Measurements from ENCODE around the gene ST3GAL6. TPM values are rescaled to one million over a fixed set of nuclear protein-coding genes. Genes with fewer than 3 reads are reported as not detected.
A peak's percentile ranks its signal among the peaks of the same experiment; 100 is the strongest.

Gene ST3GAL6
- total RNA-seq, 1 donor from 2014 or later: not detected

DNA sequence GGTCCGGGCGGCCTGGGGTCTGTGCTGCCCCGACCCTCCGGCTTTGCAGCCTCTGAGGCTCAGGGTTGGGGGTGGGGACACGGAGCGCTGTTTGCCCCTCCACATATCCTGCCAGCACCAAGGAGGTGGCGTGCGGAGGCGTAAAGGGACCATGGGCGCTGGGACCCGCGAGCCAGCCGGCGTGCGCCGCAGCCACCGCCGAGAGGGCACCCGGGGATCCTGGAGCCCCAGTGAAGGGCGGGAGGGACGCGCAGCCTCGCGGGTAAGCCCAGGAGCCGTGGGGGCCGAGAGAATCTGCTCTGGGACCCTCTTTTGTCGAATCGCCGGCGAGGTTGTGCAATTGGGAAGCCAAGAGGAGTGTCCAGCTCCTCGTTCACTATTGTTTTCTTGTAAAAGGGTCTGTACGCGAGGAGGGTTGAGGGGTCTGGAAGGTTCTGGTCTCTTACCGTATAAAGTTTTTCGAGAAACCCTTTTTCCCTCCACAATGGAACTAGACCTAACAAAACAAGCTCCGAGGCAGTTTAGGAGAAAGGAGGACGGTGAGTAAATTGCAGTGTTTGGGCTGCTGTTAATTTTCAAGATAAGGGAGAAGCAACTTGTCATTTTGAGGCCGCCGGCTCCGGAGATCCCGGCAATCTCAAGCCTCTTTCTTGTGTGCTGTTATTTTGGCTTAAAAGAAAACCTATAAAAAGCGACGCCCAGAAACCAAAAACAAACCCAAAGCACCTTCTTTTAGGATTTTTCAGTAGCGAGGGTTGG lies 29.9 kb upstream of the ST3GAL6 start:
- ATAC-seq (ENCODE audit: low read depth): peak; percentile 10
- TF ChIP-seq, protein P1, sequence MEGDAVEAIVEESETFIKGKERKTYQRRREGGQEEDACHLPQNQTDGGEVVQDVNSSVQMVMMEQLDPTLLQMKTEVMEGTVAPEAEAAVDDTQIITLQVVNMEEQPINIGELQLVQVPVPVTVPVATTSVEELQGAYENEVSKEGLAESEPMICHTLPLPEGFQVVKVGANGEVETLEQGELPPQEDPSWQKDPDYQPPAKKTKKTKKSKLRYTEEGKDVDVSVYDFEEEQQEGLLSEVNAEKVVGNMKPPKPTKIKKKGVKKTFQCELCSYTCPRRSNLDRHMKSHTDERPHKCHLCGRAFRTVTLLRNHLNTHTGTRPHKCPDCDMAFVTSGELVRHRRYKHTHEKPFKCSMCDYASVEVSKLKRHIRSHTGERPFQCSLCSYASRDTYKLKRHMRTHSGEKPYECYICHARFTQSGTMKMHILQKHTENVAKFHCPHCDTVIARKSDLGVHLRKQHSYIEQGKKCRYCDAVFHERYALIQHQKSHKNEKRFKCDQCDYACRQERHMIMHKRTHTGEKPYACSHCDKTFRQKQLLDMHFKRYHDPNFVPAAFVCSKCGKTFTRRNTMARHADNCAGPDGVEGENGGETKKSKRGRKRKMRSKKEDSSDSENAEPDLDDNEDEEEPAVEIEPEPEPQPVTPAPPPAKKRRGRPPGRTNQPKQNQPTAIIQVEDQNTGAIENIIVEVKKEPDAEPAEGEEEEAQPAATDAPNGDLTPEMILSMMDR (IDR thresholded peaks at IDR 0.05): no peak
- intact Hi-C loops (cut with micrococcal nuclease): loop anchor here (5.0 kb wide), 1 partner anchor 141 kb away; the partner anchor contains the start of gene CPOX
- no peak overlapping the region for H3K27ac Mint-ChIP-seq
- ChIA-PET POLR2A (no interaction called here), CTCF (no interaction called here)
- H3K4me3 Mint-ChIP-seq: peak overlapping the region; percentile 69
- H3K9me3 Mint-ChIP-seq: no peaks in the 10 kb centered on the region
- peaks cover 18% of the 10 kb centered on the region for H3K4me1 Mint-ChIP-seq
- peaks cover 42% of the 10 kb centered on the region for H3K27me3 Mint-ChIP-seq
- no peaks in the 10 kb centered on the region for H3K36me3 Mint-ChIP-seq (ENCODE audit: low read depth)
- no peak for DNase-seq

DNA sequence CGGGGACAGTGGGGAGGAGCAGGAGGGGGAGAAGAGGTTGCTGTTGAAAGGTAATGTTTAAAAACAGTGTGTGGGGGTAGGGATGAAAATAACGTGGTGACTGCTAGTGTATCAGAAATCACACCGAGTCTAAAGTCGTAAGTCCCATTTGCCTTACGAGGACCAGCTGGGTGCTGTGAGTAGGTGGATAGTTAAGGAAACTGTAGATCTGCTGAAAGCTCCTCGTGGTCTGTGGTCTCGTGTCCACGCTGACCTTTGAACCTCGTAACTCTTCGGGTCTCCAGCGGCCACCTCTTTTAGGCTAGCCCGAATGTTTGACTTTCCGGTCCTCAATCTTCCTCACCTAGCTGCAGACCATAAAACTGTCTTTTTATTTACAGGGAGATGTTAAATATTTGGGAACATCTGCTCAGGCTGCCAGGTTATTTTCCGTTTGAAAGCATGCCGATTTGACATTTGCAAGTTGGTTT lies 29.3 kb upstream of the ST3GAL6 start:
- Mint-ChIP-seq H3K27ac (no peak overlapping the region), H3K27me3 (peaks cover 41% of the 10 kb centered on the region), H3K4me1 (peaks cover 18% of the 10 kb centered on the region), H3K4me3 (peak overlapping the region; percentile 69), H3K9me3 (no peaks in the 10 kb centered on the region), H3K36me3 (ENCODE audit: low read depth) (no peaks in the 10 kb centered on the region)
- POLR2A ChIA-PET: no interaction called here
- intact Hi-C loops (cut with micrococcal nuclease): loop anchor here (5.0 kb wide), 1 partner anchor 142 kb away; the partner anchor contains the start of gene CPOX
- TF ChIP-seq, protein P1 (IDR thresholded peaks at IDR 0.05): no peak
- DNase-seq (no peak), ATAC-seq (ENCODE audit: low read depth) (no peak)
- CTCF ChIA-PET: no interaction called here

DNA sequence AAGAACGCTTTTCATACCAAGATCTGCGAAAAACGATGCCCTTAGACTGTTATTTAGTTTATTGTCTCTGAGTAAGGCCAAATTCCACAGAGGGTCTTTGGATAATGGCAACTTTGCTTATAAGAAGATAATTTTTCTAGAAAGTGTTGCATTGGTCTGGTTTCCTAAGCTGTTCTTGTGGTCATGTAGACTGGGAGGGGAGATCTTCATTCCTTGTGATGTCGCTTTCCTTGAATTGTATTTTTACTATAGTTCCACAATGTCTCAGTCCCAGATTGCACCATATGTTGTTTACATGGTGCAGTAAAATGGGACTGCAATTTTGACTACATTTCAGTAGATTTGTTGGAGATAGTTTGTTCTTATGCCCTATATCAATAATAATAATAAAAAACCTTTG lies 28.8 kb upstream of the ST3GAL6 start:
- POLR2A ChIA-PET: no interaction called here
- peaks cover 18% of the 10 kb centered on the region for H3K4me1 Mint-ChIP-seq
- H3K9me3 Mint-ChIP-seq: no peaks in the 10 kb centered on the region
- H3K27me3 Mint-ChIP-seq: peaks cover 41% of the 10 kb centered on the region
- intact Hi-C loops (cut with micrococcal nuclease): loop anchor here (5.0 kb wide), 1 partner anchor 142 kb away; the partner anchor contains the start of gene CPOX
- CTCF ChIA-PET: no interaction called here
- TF ChIP-seq, protein P1 (IDR thresholded peaks at IDR 0.05): no peak
- DNase-seq (no peak), ATAC-seq (ENCODE audit: low read depth) (no peak)
- H3K36me3 Mint-ChIP-seq (ENCODE audit: low read depth): no peaks in the 10 kb centered on the region
- no peak overlapping the region for H3K27ac Mint-ChIP-seq
- peak overlapping the region; percentile 69 for H3K4me3 Mint-ChIP-seq

DNA sequence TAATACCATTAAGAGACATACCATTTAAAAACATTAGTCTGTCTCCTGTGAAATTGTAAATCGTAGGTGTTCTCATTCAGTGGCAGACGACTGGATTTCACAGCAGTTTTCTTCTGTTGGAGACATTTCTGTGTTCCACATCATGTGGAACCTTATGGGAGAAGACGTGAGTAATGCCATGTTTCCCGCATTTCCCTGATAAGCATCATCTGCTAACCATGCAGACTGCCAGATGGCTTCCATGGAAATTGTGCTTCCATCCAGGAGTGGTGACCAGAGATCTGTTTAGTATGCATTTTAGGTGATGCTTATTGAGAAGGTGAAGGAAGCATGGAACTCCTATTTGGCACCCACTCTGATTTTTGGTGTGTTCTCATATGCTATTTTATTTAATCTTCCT lies 28.4 kb upstream of the ST3GAL6 start:
- TF ChIP-seq, protein P1 (IDR thresholded peaks at IDR 0.05): no peak
- Mint-ChIP-seq H3K27ac (no peak overlapping the region), H3K36me3 (ENCODE audit: low read depth) (no peaks in the 10 kb centered on the region), H3K9me3 (no peaks in the 10 kb centered on the region), H3K4me3 (no peak overlapping the region), H3K27me3 (peaks cover 41% of the 10 kb centered on the region), H3K4me1 (peaks cover 18% of the 10 kb centered on the region)
- CTCF ChIA-PET: no interaction called here
- POLR2A ChIA-PET: no interaction called here
- no peak for ATAC-seq (ENCODE audit: low read depth)
- no peak for DNase-seq
- intact Hi-C loops (cut with micrococcal nuclease): loop anchor here (5.0 kb wide), 1 partner anchor 142 kb away; the partner anchor contains the start of gene CPOX

DNA sequence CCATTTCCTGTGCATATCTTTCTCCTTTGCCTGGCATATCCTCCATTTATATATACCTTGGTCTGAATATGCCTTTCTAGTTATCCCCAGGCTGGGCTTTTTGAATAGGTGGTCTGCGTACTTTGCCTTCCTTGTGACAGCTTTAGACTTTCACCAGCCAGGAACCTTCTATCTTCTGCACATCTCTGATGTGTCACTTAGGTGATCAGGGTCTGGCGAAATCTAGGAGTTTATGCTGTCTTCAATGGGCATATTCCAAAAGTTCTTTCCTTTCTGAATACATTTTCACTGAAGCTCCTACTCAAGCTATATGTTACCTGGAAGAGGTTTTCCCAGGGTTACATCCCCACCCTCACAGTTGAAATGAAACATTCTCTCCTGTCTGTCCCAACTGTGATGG lies 27.8 kb upstream of the ST3GAL6 start:
- intact Hi-C loops (cut with micrococcal nuclease): no loop called here
- Mint-ChIP-seq H3K36me3 (ENCODE audit: low read depth) (no peaks in the 10 kb centered on the region), H3K27ac (no peak overlapping the region), H3K4me3 (no peak overlapping the region), H3K9me3 (no peaks in the 10 kb centered on the region), H3K27me3 (peaks cover 41% of the 10 kb centered on the region), H3K4me1 (peaks cover 18% of the 10 kb centered on the region)
- POLR2A ChIA-PET: no interaction called here
- no peak for ATAC-seq (ENCODE audit: low read depth)
- CTCF ChIA-PET: no interaction called here
- TF ChIP-seq, protein P1 (IDR thresholded peaks at IDR 0.05): no peak
- DNase-seq: no peak
